OCI-LY3 (cell line): ENCODE data around the gene NT5DC1.

Experiments used
- CTCF ChIP-seq: fragments of 200-600, 300-600 bp; sonication (generic); IDR thresholded peaks from 2 replicates; pipeline ENCODE4 v1.5.1; 2014; ENCODE audit warnings: antibody characterized with exemption, low read length, low read depth
- EZH2phosphoT487 ChIP-seq: fragments of 200-600 bp; shearing (Covaris generic); IDR thresholded peaks from 2 replicates; pipeline ENCODE4 v1.6.1; 2018; ENCODE audit warnings: antibody characterized with exemption, mixed run types, low read depth

- TF ChIP-seq CTCF (no peak), EZH2phosphoT487 (no peak)
These were observed 1.6 kb upstream of the NT5DC1 start for GRCh38 chr6:116099036-116099435.
